Prostate gland (tissue), 2 donors: ENCODE measurements around the gene TJP1. TPM values are rescaled to one million over a fixed set of nuclear protein-coding genes. Genes with fewer than 3 reads are reported as not detected.

Source experiments
- DNase-seq: peaks from one replicate; pipeline ENCODE4 v3.0.0-alpha.2; 2019; ENCODE audit warnings: low spot score
- H3K27ac ChIP-seq, 2 donors: fragments of 200-600 bp; sonication (generic); 2 replicates each; pipeline ENCODE4 v1.5.1; 2017 to 2019
- H3K27me3 ChIP-seq: fragments of 200-600 bp; sonication (generic); replicated peaks from 2 replicates; pipeline ENCODE4 v1.5.1; 2019; ENCODE audit not compliant: insufficient read depth
- H3K36me3 ChIP-seq, 2 donors: fragments of 200-600 bp; sonication (generic); 1 replicate in 1 of 2; 2 replicates in 1 of 2; pipeline versions ENCODE4 v1.5.1 to v1.8.1; 2017 to 2019
- H3K4me1 ChIP-seq: fragments of 200-600 bp; sonication (generic); replicated peaks from 2 replicates; pipeline ENCODE4 v1.5.1; 2019
- H3K4me3 ChIP-seq, 2 donors: fragments of 200-600 bp; sonication (generic); 2 replicates each; pipeline ENCODE4 v1.5.1; 2017 to 2019
- H3K9me3 ChIP-seq: fragments of 200-600 bp; sonication (generic); 2 replicates; pipeline ENCODE4 v1.5.1; 2017
- POLR2A ChIP-seq: fragments of 450-650 bp; IDR thresholded peaks from one replicate; pipeline ENCODE4 v1.6.1; 2016; ENCODE audit warnings: antibody characterized with exemption, mild to moderate bottlenecking
- POLR2AphosphoS5 ChIP-seq: sonication (generic); formaldehyde crosslinking; IDR thresholded peaks from one replicate; pipeline ENCODE4 v1.6.1; 2017; ENCODE audit warnings: antibody characterized with exemption
- WGBS: methylation state at CpG from one replicate; pipeline ENCODE4 v1.1.5; 2018; 5-methylcytosine and 5-hydroxymethylcytosine counted together
- intact Hi-C: fragments of 100-400 bp; cut with DNase I; formaldehyde crosslinking; loops from one replicate; pipeline ENCODE4 v1.14.2; 2022
- total RNA-seq, 2 donors: library from RNA; depleted of rRNA; stranded (reverse); fragments of >200 nt; gene quantifications; one replicate each; pipeline ENCODE4 v1.1.0, GENCODE V29; 2016
- TF ChIP-seq, protein P1 (sequence below), 4 experiments: fragments of 200-600 bp in 2 of 4; fragments of 450-650 bp in 2 of 4; sonication (generic) in 2 of 4; IDR thresholded peaks; 1 replicate in 3 of 4; 2 replicates in 1 of 4; pipeline ENCODE4 v1.5.1; 2016 to 2019; ENCODE audit warnings: antibody characterized with exemption in 4 of 4, mild to moderate bottlenecking in 2 of 4, moderate library complexity in 2 of 4

Gene TJP1
- 100 to 1,000 TPM in 1 of 2 donors, 10 to 100 TPM in 1; 88.4 to 216 TPM for total RNA-seq

- intact Hi-C loops: loop anchor here (10.0 kb wide), 2 partner anchors 93 to 253 kb away; no protein-coding TSS in a partner anchor
- Histone ChIP-seq H3K27me3 (no peaks in the 10 kb centered on the region), H3K4me3 (peak within 1 kb of the TSS; percentile 94), H3K9me3 (no peaks in the 10 kb centered on the region), H3K36me3 (no peaks in the 10 kb centered on the region), H3K27ac (peak within 1 kb of the TSS; percentile 97), H3K4me1 (no peaks in the 10 kb centered on the region)
- under 1% methylated on average over 51 of the region's 80 CpGs for WGBS
- peak; percentile 75 for DNase-seq
- TF ChIP-seq, protein P1, sequence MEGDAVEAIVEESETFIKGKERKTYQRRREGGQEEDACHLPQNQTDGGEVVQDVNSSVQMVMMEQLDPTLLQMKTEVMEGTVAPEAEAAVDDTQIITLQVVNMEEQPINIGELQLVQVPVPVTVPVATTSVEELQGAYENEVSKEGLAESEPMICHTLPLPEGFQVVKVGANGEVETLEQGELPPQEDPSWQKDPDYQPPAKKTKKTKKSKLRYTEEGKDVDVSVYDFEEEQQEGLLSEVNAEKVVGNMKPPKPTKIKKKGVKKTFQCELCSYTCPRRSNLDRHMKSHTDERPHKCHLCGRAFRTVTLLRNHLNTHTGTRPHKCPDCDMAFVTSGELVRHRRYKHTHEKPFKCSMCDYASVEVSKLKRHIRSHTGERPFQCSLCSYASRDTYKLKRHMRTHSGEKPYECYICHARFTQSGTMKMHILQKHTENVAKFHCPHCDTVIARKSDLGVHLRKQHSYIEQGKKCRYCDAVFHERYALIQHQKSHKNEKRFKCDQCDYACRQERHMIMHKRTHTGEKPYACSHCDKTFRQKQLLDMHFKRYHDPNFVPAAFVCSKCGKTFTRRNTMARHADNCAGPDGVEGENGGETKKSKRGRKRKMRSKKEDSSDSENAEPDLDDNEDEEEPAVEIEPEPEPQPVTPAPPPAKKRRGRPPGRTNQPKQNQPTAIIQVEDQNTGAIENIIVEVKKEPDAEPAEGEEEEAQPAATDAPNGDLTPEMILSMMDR (IDR thresholded peaks at IDR 0.05): peak in 2 of 4 experiments; percentile 7 to 13
- TF ChIP-seq POLR2A (peak; percentile 93), POLR2AphosphoS5 (no peak)
Observed at GRCh38 chr15:29822100-29822683, at the start of gene TJP1. Gene TJP1 (minus strand): TSS chr15:29822468. CDS start chr15:29822028, 440 bp downstream.

GRCh38 chr15:29871401-29871800 is 49.1 kb upstream of the TJP1 start:
- H3K4me3 ChIP-seq: no peak overlapping the region
- DNase-seq: no peak
- no peaks in the 10 kb centered on the region for H3K9me3 ChIP-seq
- intact Hi-C loops: no loop called here
- TF ChIP-seq, protein P1 (IDR thresholded peaks at IDR 0.05): no peak
- peak; percentile 4 for TF ChIP-seq POLR2AphosphoS5
- H3K36me3 ChIP-seq: no peaks in the 10 kb centered on the region
- H3K4me1 ChIP-seq: peaks cover 9% of the 10 kb centered on the region
- no peaks in the 10 kb centered on the region for H3K27me3 ChIP-seq
- 78% methylated on average over 19 of the region's 19 CpGs for WGBS
- H3K27ac ChIP-seq: no peak overlapping the region

GRCh38 chr15:29870495-29871151 is 48.4 kb upstream of the TJP1 start:
- 29% methylated on average over 11 of the region's 11 CpGs for WGBS
- Histone ChIP-seq H3K4me3 (no peak overlapping the region), H3K4me1 (peaks cover 9% of the 10 kb centered on the region), H3K27me3 (no peaks in the 10 kb centered on the region), H3K27ac (no peak overlapping the region), H3K9me3 (no peaks in the 10 kb centered on the region), H3K36me3 (no peaks in the 10 kb centered on the region)
- intact Hi-C loops: no loop called here
- TF ChIP-seq, protein P1 (IDR thresholded peaks at IDR 0.05): no peak
- TF ChIP-seq POLR2AphosphoS5: peak; percentile 31
- no peak for DNase-seq

DNA sequence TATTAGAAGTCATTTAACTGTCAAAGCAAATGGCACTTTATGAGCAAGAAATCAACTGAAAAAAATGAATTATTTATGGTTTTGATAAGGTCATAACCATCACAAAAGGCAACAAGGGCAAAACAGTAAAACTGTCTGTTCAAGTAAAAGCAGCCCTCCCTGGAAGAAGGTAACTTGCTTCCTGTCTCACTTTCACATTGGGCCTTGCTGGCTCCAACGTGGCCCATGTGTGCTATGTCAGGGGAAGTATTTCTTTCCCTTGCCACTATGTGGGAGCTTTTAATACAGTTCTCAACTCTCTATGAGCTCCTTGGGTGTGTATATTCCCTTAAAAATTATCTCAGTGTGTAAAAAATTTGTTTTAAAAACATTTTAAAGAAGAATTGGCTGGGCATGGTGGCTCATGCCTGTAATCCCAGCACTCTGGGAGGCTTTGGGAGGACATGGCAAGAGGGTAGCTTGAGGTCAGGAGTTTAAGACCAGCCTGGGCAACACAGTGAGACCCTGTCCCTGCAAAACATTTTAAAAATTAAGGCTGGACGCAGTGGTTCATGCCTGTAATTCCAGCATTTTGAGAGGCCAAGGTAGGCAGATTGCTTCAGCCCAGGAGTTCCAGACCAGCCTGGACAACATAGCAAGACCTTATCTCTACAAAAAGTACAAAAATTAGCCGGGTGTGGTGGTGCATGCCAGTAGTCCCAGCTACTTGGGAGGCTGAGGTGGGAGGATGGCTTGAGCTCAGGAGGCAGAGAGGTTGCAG is 45.2 kb upstream of the TJP1 start:
- Histone ChIP-seq H3K4me3 (no peak overlapping the region), H3K9me3 (no peaks in the 10 kb centered on the region), H3K36me3 (no peaks in the 10 kb centered on the region), H3K4me1 (peaks cover 9% of the 10 kb centered on the region), H3K27me3 (no peaks in the 10 kb centered on the region), H3K27ac (no peak overlapping the region)
- intact Hi-C loops: loop anchor here (5.0 kb wide), 1 partner anchor 40 kb away; no protein-coding TSS in a partner anchor
- TF ChIP-seq POLR2A: no peak
- no peak for TF ChIP-seq POLR2AphosphoS5
- TF ChIP-seq, protein P1 (IDR thresholded peaks at IDR 0.05): no peak
- DNase-seq: no peak
- 79% methylated on average over 3 of the region's 3 CpGs for WGBS
